ENCODE results near the gene SMG9.

The SMG9 gene

DNA sequence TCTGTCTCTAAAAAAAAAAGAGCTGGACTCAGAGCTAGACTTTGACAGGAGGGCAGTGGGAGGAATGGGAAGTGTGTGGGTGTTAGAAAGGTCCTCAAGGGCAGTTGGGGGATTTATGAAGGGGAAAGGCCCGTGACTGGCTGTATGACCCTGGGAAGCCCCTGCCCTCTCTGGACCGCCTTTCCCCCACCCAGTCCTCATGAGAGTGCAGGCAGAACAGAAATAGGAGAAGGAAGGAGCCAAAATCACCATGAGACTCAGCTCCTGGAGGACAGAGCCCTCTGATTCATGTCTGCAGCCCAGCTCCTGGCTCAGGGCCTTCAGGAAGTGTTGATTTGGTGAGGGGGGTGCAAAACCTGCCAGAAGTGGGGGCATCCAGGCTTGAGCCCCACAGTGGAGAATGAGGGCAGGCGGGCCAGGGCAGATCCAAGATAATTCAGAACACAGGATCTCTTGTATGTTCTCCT lies 8.7 kb upstream of the SMG9 start:
- Histone ChIP-seq H3K9ac (ENCODE audit: low read length) (no peak overlapping the region), H3K27me3 (ENCODE audit: control insufficient read depth, insufficient read depth, low read length) (no peaks in the 10 kb centered on the region), H3K4me3 (ENCODE audit: low read length) (no peak overlapping the region), H3K4me1 (ENCODE audit: control insufficient read depth, insufficient read depth, low read length) (no peaks in the 10 kb centered on the region), H3K36me3 (ENCODE audit: control insufficient read depth, insufficient read depth, low read length) (no peaks in the 10 kb centered on the region), H3K27ac (ENCODE audit: low read depth, low read length) (no peak overlapping the region)

DNA sequence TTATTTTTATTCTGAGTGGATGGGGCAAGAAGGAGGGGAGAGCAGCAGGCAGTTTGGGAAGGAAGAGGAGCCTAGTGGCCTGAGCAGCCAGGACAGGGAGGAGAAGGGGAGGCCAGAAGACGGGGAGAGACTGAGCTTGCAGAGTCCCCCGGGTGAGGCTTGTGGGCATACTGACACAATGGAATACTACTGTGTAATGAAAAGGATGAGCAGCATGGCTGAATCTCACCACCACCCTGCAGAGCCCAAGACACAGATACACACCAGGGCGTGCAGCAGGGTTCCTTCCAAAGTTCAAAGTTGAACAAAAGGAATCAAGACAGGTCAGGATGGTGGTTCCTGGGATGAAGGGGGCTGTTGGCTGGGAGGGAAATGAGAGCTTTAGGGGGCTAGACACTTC lies 8.1 kb upstream of the SMG9 start:
- H3K27ac ChIP-seq (ENCODE audit: low read depth, low read length): no peak overlapping the region
- H3K9ac ChIP-seq (ENCODE audit: low read length): no peak overlapping the region
- H3K27me3 ChIP-seq (ENCODE audit: control insufficient read depth, insufficient read depth, low read length): no peaks in the 10 kb centered on the region
- no peak overlapping the region for H3K4me3 ChIP-seq (ENCODE audit: low read length)
- H3K36me3 ChIP-seq (ENCODE audit: control insufficient read depth, insufficient read depth, low read length): no peaks in the 10 kb centered on the region
- H3K4me1 ChIP-seq (ENCODE audit: control insufficient read depth, insufficient read depth, low read length): no peaks in the 10 kb centered on the region

DNA sequence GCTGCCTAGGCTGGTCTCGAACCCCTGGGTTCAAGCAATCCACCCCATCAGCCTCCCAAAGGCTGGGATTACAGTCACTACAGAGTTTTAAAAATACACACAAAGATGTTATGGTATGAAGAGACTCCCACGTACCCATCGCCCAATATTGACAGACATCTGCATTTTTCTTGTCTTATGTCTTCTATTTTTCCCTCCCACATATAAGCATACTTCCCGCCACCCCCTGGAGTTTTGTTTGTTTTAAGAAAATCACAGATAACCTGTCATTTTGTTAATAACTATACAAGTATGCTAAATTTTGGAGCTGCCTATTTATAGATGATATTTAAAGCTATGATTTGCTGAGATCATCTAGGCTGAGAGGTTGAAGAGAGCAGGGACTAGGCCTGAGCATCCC lies 6.2 kb upstream of the SMG9 start:
- Histone ChIP-seq H3K4me1 (ENCODE audit: control insufficient read depth, insufficient read depth, low read length) (no peaks in the 10 kb centered on the region), H3K27ac (ENCODE audit: low read depth, low read length) (no peak overlapping the region), H3K27me3 (ENCODE audit: control insufficient read depth, insufficient read depth, low read length) (no peaks in the 10 kb centered on the region), H3K9ac (ENCODE audit: low read length) (no peak overlapping the region), H3K36me3 (ENCODE audit: control insufficient read depth, insufficient read depth, low read length) (no peaks in the 10 kb centered on the region), H3K4me3 (ENCODE audit: low read length) (no peak overlapping the region)

DNA sequence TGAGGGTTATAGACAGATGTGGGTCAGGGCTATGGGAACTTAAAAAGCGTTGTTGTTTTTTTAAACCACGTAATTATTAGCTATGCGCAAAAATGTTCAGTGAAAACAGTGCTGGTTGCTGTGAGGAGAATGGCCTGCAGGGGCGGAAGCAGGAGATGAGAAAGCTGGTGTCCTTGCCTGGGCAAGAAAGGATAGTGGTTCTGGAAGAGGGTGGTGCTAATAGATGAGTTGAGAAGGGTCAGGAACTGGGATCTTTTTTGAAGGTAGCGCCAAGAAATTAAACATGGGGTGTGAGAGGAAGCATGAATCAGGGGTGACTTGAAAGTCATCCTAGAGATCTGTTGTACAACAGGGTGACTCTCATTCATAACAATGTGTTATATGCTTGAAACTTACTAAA lies 4.8 kb upstream of the SMG9 start:
- no peak overlapping the region for H3K27ac ChIP-seq (ENCODE audit: low read depth, low read length)
- no peaks in the 10 kb centered on the region for H3K27me3 ChIP-seq (ENCODE audit: control insufficient read depth, insufficient read depth, low read length)
- H3K9ac ChIP-seq (ENCODE audit: low read length): no peak overlapping the region
- H3K36me3 ChIP-seq (ENCODE audit: control insufficient read depth, insufficient read depth, low read length): no peaks in the 10 kb centered on the region
- H3K4me1 ChIP-seq (ENCODE audit: control insufficient read depth, insufficient read depth, low read length): no peaks in the 10 kb centered on the region
- H3K4me3 ChIP-seq (ENCODE audit: low read length): no peak overlapping the region

DNA sequence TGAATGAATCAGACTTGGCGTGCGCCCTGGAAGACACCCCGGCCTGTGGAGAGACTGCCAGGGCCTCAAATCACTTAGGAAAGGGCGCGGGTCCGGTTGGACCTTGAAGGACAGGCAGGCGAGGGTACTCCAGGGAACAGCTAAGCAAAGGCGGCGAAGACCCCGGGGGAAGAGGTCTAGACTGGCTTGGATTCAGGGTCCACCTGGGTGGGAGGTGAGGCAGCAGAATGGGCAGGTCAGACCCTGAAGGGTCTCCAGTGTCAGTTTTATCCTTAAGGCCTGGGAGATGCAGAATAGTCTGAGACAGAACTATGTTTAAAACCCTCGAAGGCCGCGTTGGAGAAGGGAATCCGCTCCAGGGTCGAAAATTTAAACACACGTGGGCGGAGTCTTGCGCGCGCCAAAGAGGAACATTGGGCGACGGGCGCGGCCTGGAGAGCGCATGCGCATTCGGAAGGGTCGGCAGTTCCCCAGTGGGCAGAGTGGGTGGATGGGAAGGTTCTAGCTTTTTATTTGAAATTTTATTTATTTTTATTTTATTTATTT lies 567 bp upstream of the SMG9 start:
- Histone ChIP-seq H3K9ac (ENCODE audit: low read length) (peak overlapping the region; percentile 61), H3K27me3 (ENCODE audit: control insufficient read depth, insufficient read depth, low read length) (no peaks in the 10 kb centered on the region), H3K4me1 (ENCODE audit: control insufficient read depth, insufficient read depth, low read length) (peaks cover 7% of the 10 kb centered on the region)

DNA sequence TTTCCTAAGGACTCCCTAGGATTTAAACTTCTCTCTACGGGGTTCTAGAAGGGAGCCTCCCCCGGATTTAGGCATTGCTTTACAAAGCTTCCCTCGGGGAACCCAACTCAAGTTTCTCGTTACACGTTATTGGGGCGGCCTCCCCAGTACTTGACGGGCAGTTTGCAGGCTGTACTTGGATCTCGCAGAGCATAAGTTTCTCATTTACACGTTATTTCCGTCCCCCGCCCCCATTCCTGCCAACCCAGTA lies 584 bp downstream of the SMG9 start:
- Histone ChIP-seq H3K36me3 (ENCODE audit: control insufficient read depth, insufficient read depth, low read length) (peaks cover 8% of the 10 kb centered on the region), H3K4me1 (ENCODE audit: control insufficient read depth, insufficient read depth, low read length) (peaks cover 7% of the 10 kb centered on the region), H3K4me3 (ENCODE audit: low read length) (peak overlapping the region; percentile 78), H3K27ac (ENCODE audit: low read depth, low read length) (peak overlapping the region; percentile 96), H3K9ac (ENCODE audit: low read length) (peak overlapping the region; percentile 46), H3K27me3 (ENCODE audit: control insufficient read depth, insufficient read depth, low read length) (no peaks in the 10 kb centered on the region)

More for the DNA sequence above, 567 bp upstream of the SMG9 start:
- Histone ChIP-seq H3K27ac (ENCODE audit: low read depth, low read length) (peak overlapping the region; percentile 96), H3K4me3 (ENCODE audit: low read length) (peak overlapping the region; percentile 78), H3K36me3 (ENCODE audit: control insufficient read depth, insufficient read depth, low read length) (no peaks in the 10 kb centered on the region)

DNA sequence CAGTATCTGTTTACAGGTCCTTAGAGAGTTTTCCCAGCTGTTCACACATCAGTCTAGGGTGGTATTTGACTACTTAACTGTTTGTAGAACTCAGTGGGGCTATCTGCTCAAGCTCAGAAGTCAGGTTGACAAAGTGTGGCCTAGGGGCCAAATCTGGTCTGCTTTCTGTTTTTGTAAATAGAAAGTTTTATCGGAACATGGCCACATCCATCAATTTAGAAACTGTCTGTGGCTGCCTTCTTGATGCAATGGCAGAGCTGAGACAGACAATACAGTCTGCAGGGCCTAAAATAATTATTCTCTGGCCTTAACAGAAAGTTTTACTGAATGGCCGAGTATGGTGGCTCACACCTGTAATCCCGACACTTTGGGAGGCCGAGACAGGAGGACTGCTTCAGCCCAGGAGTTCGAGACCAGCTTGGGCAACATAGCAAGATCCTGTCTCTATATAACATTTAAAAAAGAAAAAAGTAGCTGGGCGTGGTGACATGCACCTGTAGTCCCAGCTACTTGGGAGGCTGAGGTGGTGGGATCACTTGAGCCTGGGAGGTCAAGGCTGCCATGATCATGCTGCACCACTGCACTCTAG lies 2.4 kb downstream of the SMG9 start:
- H3K4me3 ChIP-seq (ENCODE audit: low read length): no peak overlapping the region
- H3K9ac ChIP-seq (ENCODE audit: low read length): no peak overlapping the region
- peaks cover 7% of the 10 kb centered on the region for H3K4me1 ChIP-seq (ENCODE audit: control insufficient read depth, insufficient read depth, low read length)
- no peak overlapping the region for H3K27ac ChIP-seq (ENCODE audit: low read depth, low read length)
- H3K27me3 ChIP-seq (ENCODE audit: control insufficient read depth, insufficient read depth, low read length): no peaks in the 10 kb centered on the region
- peaks cover 22% of the 10 kb centered on the region for H3K36me3 ChIP-seq (ENCODE audit: control insufficient read depth, insufficient read depth, low read length)

DNA sequence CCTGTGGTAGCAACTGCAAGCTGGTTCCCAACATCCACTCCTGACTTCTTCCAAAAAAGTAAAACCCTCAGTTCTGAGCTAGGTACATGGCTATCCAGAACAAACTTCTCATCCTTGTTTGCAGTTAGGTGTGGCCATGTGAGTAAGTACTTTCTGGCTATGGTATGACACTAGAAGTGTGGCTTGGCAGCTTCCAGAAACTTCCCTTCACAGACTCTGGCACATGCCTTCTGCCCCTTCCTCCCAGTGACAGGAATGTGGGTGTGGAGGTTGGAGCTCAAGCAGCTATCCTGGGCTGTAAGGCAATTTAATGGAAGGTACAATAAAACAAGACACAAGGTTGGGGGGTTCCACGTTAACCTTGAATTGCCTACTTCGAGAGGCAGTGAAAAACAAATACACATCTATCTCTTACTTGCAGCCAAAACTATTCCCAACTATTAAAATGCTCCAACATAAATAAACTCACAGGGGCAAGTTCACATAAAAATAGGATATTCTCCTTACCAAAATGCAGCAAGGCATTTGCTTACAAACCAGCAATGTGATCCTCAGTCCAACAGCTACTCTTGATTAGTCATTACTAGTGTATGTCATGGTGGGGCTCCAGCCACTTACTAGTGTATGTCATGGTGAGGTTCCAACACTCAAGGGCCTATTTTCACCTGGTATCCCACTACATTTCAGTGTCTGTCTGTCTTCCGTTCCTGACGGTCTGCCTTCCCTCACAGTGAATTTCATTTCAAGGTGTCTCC lies 3.1 kb downstream of the SMG9 start:
- Histone ChIP-seq H3K36me3 (ENCODE audit: control insufficient read depth, insufficient read depth, low read length) (peaks cover 27% of the 10 kb centered on the region), H3K9ac (ENCODE audit: low read length) (no peak overlapping the region), H3K4me3 (ENCODE audit: low read length) (no peak overlapping the region), H3K27ac (ENCODE audit: low read depth, low read length) (no peak overlapping the region), H3K27me3 (ENCODE audit: control insufficient read depth, insufficient read depth, low read length) (no peaks in the 10 kb centered on the region), H3K4me1 (ENCODE audit: control insufficient read depth, insufficient read depth, low read length) (peaks cover 7% of the 10 kb centered on the region)

DNA sequence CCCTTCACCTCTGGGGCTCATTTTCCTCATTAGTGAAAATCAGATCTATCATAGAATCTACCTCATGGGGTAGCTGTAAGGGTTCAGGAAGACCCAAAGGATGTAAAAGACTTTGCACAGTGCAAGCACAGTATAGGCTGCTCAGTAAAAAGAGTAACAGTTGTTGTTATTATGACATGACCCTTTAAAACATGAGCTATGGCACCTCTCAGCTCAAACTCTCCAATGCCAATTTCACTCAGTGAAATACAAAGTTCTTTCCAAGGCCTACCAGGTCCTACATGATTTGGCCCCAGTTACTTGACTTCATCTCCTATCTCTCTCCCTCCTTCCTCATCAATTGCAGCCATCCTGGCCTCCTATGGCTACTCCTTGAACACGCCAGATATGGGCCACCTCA lies 4.9 kb downstream of the SMG9 start:
- Histone ChIP-seq H3K9ac (ENCODE audit: low read length) (no peak overlapping the region), H3K27ac (ENCODE audit: low read depth, low read length) (no peak overlapping the region), H3K36me3 (ENCODE audit: control insufficient read depth, insufficient read depth, low read length) (peaks cover 27% of the 10 kb centered on the region), H3K4me3 (ENCODE audit: low read length) (no peak overlapping the region), H3K27me3 (ENCODE audit: control insufficient read depth, insufficient read depth, low read length) (no peaks in the 10 kb centered on the region), H3K4me1 (ENCODE audit: control insufficient read depth, insufficient read depth, low read length) (peaks cover 7% of the 10 kb centered on the region)

DNA sequence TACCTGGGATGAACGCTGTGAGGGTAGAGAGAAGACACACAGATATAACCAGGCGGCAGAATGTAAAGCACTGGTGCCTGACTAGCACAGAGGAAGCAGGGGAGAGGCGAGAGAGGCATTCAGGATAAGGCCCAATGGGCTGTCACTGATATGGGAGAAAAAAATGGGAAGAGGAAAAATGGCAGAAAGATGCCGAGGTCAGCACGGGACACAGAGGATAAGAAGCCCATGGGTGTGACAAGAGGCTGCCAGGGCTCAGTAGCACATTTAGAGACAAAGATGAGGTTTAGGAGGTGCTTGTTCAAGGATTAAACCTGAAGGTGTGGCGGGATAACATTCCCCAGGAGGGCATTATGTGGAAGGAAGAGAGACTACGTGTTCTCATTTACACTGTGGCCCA lies 5.6 kb downstream of the SMG9 start:
- Histone ChIP-seq H3K9ac (ENCODE audit: low read length) (no peak overlapping the region), H3K27ac (ENCODE audit: low read depth, low read length) (no peak overlapping the region), H3K4me3 (ENCODE audit: low read length) (no peak overlapping the region), H3K36me3 (ENCODE audit: control insufficient read depth, insufficient read depth, low read length) (peaks cover 31% of the 10 kb centered on the region), H3K4me1 (ENCODE audit: control insufficient read depth, insufficient read depth, low read length) (peaks cover 7% of the 10 kb centered on the region), H3K27me3 (ENCODE audit: control insufficient read depth, insufficient read depth, low read length) (no peaks in the 10 kb centered on the region)

DNA sequence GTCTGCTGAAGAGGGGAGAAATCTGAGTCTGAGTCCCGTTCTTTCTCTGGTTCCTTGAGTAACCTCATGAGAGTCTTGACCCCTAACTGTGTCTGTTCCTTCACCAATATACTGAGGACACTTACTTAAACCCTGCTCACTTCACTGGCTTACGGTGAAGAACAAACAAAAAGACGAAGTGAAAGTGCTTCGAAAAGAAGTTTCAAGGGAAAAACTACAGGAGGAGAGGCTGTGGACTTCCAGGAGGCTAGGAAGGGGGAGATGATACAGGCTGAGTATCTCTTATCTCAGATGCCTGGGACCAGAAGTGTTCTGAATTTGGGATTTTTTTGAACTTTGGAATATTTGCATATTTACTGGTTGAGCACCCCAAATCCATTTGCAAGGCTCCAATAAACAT lies 6.1 kb downstream of the SMG9 start:
- Histone ChIP-seq H3K27me3 (ENCODE audit: control insufficient read depth, insufficient read depth, low read length) (no peaks in the 10 kb centered on the region), H3K36me3 (ENCODE audit: control insufficient read depth, insufficient read depth, low read length) (peaks cover 31% of the 10 kb centered on the region), H3K4me3 (ENCODE audit: low read length) (no peak overlapping the region), H3K9ac (ENCODE audit: low read length) (no peak overlapping the region), H3K4me1 (ENCODE audit: control insufficient read depth, insufficient read depth, low read length) (peaks cover 4% of the 10 kb centered on the region), H3K27ac (ENCODE audit: low read depth, low read length) (no peak overlapping the region)

DNA sequence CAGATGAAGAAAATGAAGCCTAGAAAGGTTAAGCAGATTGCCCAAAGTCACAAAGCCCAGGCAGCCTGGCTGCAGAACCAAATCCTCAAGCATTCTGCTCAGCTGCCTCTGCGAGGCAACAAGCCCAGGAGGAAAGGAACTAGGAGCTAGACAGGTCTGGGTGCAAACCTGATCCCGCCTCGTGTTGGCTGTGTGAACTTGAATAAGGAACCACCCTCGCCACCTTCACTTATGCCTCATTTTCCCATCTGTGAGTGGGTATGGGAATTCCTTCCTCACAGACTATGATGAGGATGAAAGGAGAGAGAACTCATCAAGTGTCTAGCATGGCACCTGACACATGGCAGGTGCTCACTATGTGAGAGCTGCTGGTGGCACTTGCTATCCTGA lies 6.6 kb downstream of the SMG9 start:
- H3K27me3 ChIP-seq (ENCODE audit: control insufficient read depth, insufficient read depth, low read length): no peaks in the 10 kb centered on the region
- H3K9ac ChIP-seq (ENCODE audit: low read length): no peak overlapping the region
- peaks cover 31% of the 10 kb centered on the region for H3K36me3 ChIP-seq (ENCODE audit: control insufficient read depth, insufficient read depth, low read length)
- no peak overlapping the region for H3K27ac ChIP-seq (ENCODE audit: low read depth, low read length)
- peaks cover 2% of the 10 kb centered on the region for H3K4me1 ChIP-seq (ENCODE audit: control insufficient read depth, insufficient read depth, low read length)
- H3K4me3 ChIP-seq (ENCODE audit: low read length): no peak overlapping the region
